HepG2 (cell line): ENCODE results near the gene RBM28. TPM values are rescaled to one million over a fixed set of nuclear protein-coding genes. Genes with fewer than 3 reads are reported as not detected.
A peak's percentile ranks its signal among the peaks of the same experiment; 100 is the strongest.

Experiments
- ATAC-seq: fragments of 200-7000 bp; cut with Tn5 transposase; 3 replicates; pipeline ENCODE4 v1.9.1; 2020; ENCODE audit warnings: mild to moderate bottlenecking, moderate library complexity
- BruUV-seq: library from RNA; stranded (reverse); fragments of 400-500 nt; replicated peaks from 2 replicates; lab custom pipeline; 2021; lab: Mats Ljungman, UMichigan
- CTCF ChIA-PET: fragments of 300-600 bp; formaldehyde crosslinking; extraction: SDS; loops from one replicate; lab custom pipeline; 2021; ENCODE audit warnings: low total read pairs, inconsistent platforms, low intra/inter-chr PET ratio; lab: Yijun Ruan, JAX
- POLR2A ChIA-PET: fragments of 350-600 bp; sonication (Branson Sonifier 250); formaldehyde crosslinking; loops from one replicate; lab custom pipeline; 2020; ENCODE audit warnings: antibody characterized with exemption, inconsistent platforms; lab: Yijun Ruan, JAX
- DNase-seq: peaks from one replicate; pipeline ENCODE4 v3.0.0-alpha.2; 2015; ENCODE audit warnings: low spot score
- FAIRE-seq: peaks from 3 replicates; lab custom pipeline; 2011; peaks lifted over from hg19 to GRCh38; lab: Jason Lieb, UNC
- H2AFZ ChIP-seq: one replicate; pipeline ENCODE4 v1.6.1; 2011; ENCODE audit warnings: low read length, inconsistent platforms
- H3K27ac ChIP-seq: fragments of 300-600 bp; 3 replicates; pipeline ENCODE4 v1.8.0; 2011; ENCODE audit warnings: mixed run types, mild to moderate bottlenecking, mixed read lengths, low read length, inconsistent platforms; ENCODE audit not compliant: insufficient read depth; ENCODE audit errors: extremely low read length
- H3K27me3 ChIP-seq, 2 experiments: fragments of 200-600 bp in 1 of 2; 2 replicates in 1 of 2; 3 replicates in 1 of 2; pipeline versions ENCODE4 v1.6.0 to v1.8.0; 2011; ENCODE audit warnings: low read length in 2 of 2, mild to moderate bottlenecking in 2 of 2, moderate library complexity in 2 of 2, inconsistent platforms in 1 of 2; ENCODE audit not compliant: insufficient read depth in 2 of 2, control insufficient read depth in 1 of 2
- H3K36me3 ChIP-seq, 2 experiments: fragments of 200-600 bp in 1 of 2; replicated peaks in 1 of 2; 2 replicates in 1 of 2; 3 replicates in 1 of 2; pipeline versions ENCODE4 v1.5.1 to v1.8.0; 2011; ENCODE audit warnings: low read length in 2 of 2, inconsistent platforms in 1 of 2; ENCODE audit not compliant: insufficient read depth in 2 of 2, control insufficient read depth in 1 of 2
- H3K4me1 ChIP-seq: 2 replicates; pipeline ENCODE4 v1.5.1; 2012; ENCODE audit warnings: low read length, inconsistent platforms; ENCODE audit not compliant: insufficient read depth
- H3K4me2 ChIP-seq: 2 replicates; pipeline ENCODE4 v1.6.0; 2011; ENCODE audit warnings: low read depth, low read length, inconsistent platforms
- H3K4me3 ChIP-seq, 3 experiments: fragments of 200-600 bp in 1 of 3; sonication (generic), shearing (Covaris generic) in 1 of 3; replicated peaks in 1 of 3; 2 replicates each; pipeline ENCODE4 v1.5.1; 2011 to 2016; ENCODE audit warnings: low read length in 3 of 3, inconsistent platforms in 2 of 3, low read depth in 2 of 3, mild to moderate bottlenecking in 2 of 3, control low read depth in 1 of 3, mixed read lengths in 1 of 3; ENCODE audit not compliant: insufficient read depth in 1 of 3
- H3K79me2 ChIP-seq: one replicate; pipeline ENCODE4 v1.6.1; 2011; ENCODE audit warnings: low read length, inconsistent platforms; ENCODE audit not compliant: insufficient read depth
- H3K9ac ChIP-seq: 2 replicates; pipeline ENCODE4 v1.6.0; 2011; ENCODE audit warnings: mild to moderate bottlenecking, low read depth, low read length, inconsistent platforms; ENCODE audit not compliant: insufficient read depth
- H3K9me3 ChIP-seq: 2 replicates; pipeline ENCODE4 v1.5.1; 2012; ENCODE audit warnings: mild to moderate bottlenecking, low read length
- H4K20me1 ChIP-seq: 2 replicates; pipeline ENCODE4 v1.6.0; 2011; ENCODE audit warnings: inconsistent platforms, mild to moderate bottlenecking, low read length, moderate library complexity; ENCODE audit not compliant: insufficient read depth
- MAFK ChIP-seq, 2 experiments: IDR thresholded peaks in 1 of 2; conservative IDR thresholded peaks in 1 of 2; 2 replicates each; pipeline ENCODE4 v1.6.1; 2011; ENCODE audit warnings: improper control_type of control experiment in 2 of 2, low read length in 2 of 2
- MBD4 ChIP-seq: IDR thresholded peaks from 2 replicates; pipeline ENCODE4 v1.6.1; 2012; ENCODE audit warnings: low read length, inconsistent platforms, borderline replicate concordance
- TOE1 ChIP-seq: sonication (generic); formaldehyde crosslinking; IDR thresholded peaks from 2 replicates; pipeline ENCODE4 v1.4.0; 2020; ENCODE audit warnings: mild to moderate bottlenecking, missing genetic modification reagents
- WGBS: methylation state at CpG from one replicate; pipeline ENCODE4 v1.1.6; 2017; ENCODE audit warnings: low lambda C conversion rate; 5-methylcytosine and 5-hydroxymethylcytosine counted together
- in situ Hi-C: cut with HindIII; loops from 2 replicates; pipeline ENCODE4 v1.10.0; 2017; ENCODE audit warnings: low pct_unique_long_range_greater_than_20kb; ENCODE audit not compliant: extremely low pct_ligation_motif_present
- intact Hi-C: fragments of 100-400 bp; cut with micrococcal nuclease; formaldehyde crosslinking; loops from one replicate; pipeline ENCODE4 v1.10.0; 2022; ENCODE audit not compliant: unreplicated experiment
- polyA plus RNA-seq, 8 experiments: library from polyadenylated mRNA; depleted of rRNA in 3 of 8; stranded (reverse) in 7 of 8; unstranded in 1 of 8; fragments of >200 nt; fragmentation: Illumina TruSeq in 4 of 8; extraction: Trizol in 4 of 8; gene quantifications; 2 replicates each; pipeline versions ENCODE4 v1.2.1 to v1.2.3, GENCODE V29; 2011 to 2016; ENCODE audit warnings: low read depth in 4 of 8, missing spikeins in 1 of 8, mixed read lengths in 1 of 8; ENCODE audit not compliant: insufficient read depth in 1 of 8
- total RNA-seq, 5 experiments: library from RNA; depleted of rRNA; stranded (reverse); fragments of >200 nt; fragmentation: Illumina TruSeq; extraction: Trizol; gene quantifications; 2 replicates each; pipeline ENCODE4 v1.2.3, GENCODE V29; 2016; ENCODE audit warnings: low read depth in 1 of 5

Gene RBM28
- total and polyA plus RNA-seq, 2 of the 13 experiments (the other 11 are each of a cell fraction or from before 2014, with no cell fraction given) = 20.5 to 49.0 TPM

GRCh38 chr7:128353189-128353588, 9.5 kb upstream of the RBM28 start:
- BruUV-seq = no TSS peak
- intact Hi-C loops (no loop called here), in situ Hi-C loops (no loop called here)
- ChIA-PET CTCF (interaction anchor here (2.0 kb wide), 1 partner anchor 34 kb away, joined by 8 read pairs; no protein-coding TSS in a partner anchor), POLR2A (no interaction called here)
- Histone ChIP-seq H4K20me1 (no peaks in the 10 kb centered on the region), H3K36me3 (no peaks in the 10 kb centered on the region), H3K27me3 (peaks cover 5 to 35% of the 10 kb centered on the region in 2 experiments; a peak in 4 of 5 replicates), H3K4me3 (no peak overlapping the region), H3K4me2 (no peak overlapping the region), H3K27ac (no peak overlapping the region), H3K9me3 (no peaks in the 10 kb centered on the region), H2AFZ (no peak overlapping the region), H3K4me1 (no peaks in the 10 kb centered on the region), H3K9ac (no peak overlapping the region), H3K79me2 (no peaks in the 10 kb centered on the region)
- no peak for DNase-seq
- FAIRE-seq = no peak
- WGBS = 43% methylated on average over 3 of the region's 3 CpGs
- TF ChIP-seq MBD4 = no peak
- 0 out of 4 replicates have a peak, but pooled peaks of 1 of the 2 experiments have one; percentile 24 for TF ChIP-seq MAFK (conservative IDR thresholded peaks at IDR 0.05 in 1 of 2, IDR thresholded peaks at IDR 0.05 in 1 of 2; ENCODE audit: low read length in 2 of 2)
- no peak for ATAC-seq

- in situ Hi-C loops (no loop called here), intact Hi-C loops (no loop called here)
- Histone ChIP-seq H3K4me1 (no peaks in the 10 kb centered on the region), H3K79me2 (no peaks in the 10 kb centered on the region), H2AFZ (no peak overlapping the region), H3K36me3 (no peaks in the 10 kb centered on the region), H3K9ac (no peak overlapping the region), H3K9me3 (no peaks in the 10 kb centered on the region), H3K27ac (no peak overlapping the region), H3K27me3 (peaks cover 5 to 30% of the 10 kb centered on the region in 2 experiments; a peak in 4 of 5 replicates), H3K4me2 (no peak overlapping the region), H3K4me3 (no peak overlapping the region), H4K20me1 (no peaks in the 10 kb centered on the region)
- 51% methylated on average over 8 of the region's 8 CpGs for WGBS
- DNase-seq = no peak
- POLR2A ChIA-PET = no interaction called here
- no TSS peak for BruUV-seq
- no peak for FAIRE-seq
- no peak for ATAC-seq
- TF ChIP-seq TOE1 (CRISPR knock-in tag) = no peak
- CTCF ChIA-PET = interaction anchor here (2.0 kb wide), 1 partner anchor 35 kb away, joined by 8 read pairs; no protein-coding TSS in a partner anchor
Observed at GRCh38 chr7:128352636-128353035, 8.9 kb upstream of the RBM28 start.
